ENCODE measurements around the gene RPRD2.

The RPRD2 gene

GRCh38 chr1:150472601-150473200 is 108.8 kb downstream of the RPRD2 start:
- no peak for DNase-seq (ENCODE audit: low read depth)

GRCh38 chr1:150473659-150474058 is 109.7 kb downstream of the RPRD2 start:
- no peak for DNase-seq (ENCODE audit: low read depth)

- no peak for DNase-seq (ENCODE audit: low read depth)
These were observed 110.9 kb downstream of the RPRD2 start for GRCh38 chr1:150474869-150475268.

- no peak for DNase-seq (ENCODE audit: low read depth)
These were observed 112.8 kb downstream of the RPRD2 start for GRCh38 chr1:150476754-150477153.

DNA sequence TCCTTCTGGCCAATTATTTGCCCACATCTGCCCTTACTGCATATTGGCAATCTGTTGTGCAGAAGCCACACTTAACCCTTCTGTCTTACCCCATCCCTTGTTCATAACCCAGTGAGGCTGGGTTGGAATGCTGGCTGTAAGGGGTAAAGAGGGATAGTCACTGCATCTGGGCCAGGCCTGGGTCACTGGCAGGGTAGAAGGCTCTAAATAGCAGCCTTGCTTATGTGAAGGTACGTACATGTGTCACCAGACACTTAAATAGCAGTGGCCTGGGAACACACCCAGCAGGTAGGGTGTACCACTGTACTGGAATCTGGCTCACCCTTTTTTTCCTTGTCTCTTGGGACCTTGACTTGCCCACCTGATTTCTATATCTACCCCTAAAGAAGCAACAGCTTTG is 113.4 kb downstream of the RPRD2 start:
- DNase-seq (ENCODE audit: low read depth): no peak

GRCh38 chr1:150477733-150478132 is 113.8 kb downstream of the RPRD2 start:
- no peak for DNase-seq (ENCODE audit: low read depth)

DNA sequence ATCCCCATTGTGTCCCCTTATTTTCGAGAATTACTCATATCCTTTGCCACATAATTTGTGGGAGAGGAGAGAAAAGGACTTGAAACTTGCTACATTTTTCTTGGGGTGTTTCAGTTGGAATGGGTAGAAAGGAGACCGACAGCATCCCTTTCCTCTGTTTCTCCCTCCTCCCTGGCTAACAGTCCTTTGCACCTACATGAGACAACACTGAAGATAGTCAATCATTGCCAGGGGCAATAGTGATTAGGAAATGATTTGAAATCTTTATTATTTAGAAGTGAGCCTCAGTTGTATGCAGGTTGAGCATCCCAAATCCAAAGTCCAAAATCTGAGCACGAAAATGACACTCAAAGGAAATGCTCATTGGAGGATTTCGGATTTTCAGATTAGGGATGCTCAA is 115.4 kb downstream of the RPRD2 start:
- no peak for DNase-seq (ENCODE audit: low read depth)

- DNase-seq (ENCODE audit: low read depth): no peak
These were observed 116.0 kb downstream of the RPRD2 start for GRCh38 chr1:150479927-150480352.

DNA sequence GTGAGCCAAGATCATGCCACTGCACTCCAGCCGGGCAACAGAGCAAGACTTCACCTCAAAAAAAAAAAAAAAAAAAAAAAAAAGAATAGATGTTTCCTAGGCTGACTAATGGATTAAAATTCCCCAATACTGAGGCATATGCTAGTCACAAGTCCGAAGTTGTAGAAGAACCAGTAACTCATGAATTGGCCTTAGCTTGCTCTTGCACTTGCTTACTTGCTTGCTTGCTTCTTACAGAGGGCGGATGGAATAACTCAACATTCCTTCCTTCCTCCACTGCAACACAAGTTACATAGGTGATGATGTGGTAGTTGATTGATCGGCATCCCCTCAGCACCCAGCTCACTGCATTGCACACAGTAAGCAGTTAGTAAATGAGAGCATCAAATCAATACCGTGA is 120.5 kb downstream of the RPRD2 start:
- DNase-seq (ENCODE audit: low read depth): no peak

DNA sequence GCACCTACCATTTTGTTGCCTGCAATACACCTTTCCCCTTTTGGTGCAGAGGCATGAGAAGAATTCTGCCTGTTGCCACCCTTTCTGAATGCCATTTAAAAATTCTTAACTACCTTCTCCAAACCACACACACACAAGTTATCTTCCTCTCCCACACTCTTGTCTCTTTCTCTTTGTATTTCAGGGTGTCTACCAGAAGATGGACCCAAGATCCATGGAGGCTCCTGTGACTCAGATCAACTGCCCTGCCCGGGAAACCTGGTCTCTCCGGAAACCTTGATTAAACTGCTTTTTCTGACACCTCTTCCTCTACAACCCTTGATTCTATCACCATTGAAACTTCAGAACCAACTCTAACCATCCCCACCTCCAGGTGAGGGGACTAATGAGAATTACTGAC is 120.9 kb downstream of the RPRD2 start:
- DNase-seq (ENCODE audit: low read depth): no peak

DNA sequence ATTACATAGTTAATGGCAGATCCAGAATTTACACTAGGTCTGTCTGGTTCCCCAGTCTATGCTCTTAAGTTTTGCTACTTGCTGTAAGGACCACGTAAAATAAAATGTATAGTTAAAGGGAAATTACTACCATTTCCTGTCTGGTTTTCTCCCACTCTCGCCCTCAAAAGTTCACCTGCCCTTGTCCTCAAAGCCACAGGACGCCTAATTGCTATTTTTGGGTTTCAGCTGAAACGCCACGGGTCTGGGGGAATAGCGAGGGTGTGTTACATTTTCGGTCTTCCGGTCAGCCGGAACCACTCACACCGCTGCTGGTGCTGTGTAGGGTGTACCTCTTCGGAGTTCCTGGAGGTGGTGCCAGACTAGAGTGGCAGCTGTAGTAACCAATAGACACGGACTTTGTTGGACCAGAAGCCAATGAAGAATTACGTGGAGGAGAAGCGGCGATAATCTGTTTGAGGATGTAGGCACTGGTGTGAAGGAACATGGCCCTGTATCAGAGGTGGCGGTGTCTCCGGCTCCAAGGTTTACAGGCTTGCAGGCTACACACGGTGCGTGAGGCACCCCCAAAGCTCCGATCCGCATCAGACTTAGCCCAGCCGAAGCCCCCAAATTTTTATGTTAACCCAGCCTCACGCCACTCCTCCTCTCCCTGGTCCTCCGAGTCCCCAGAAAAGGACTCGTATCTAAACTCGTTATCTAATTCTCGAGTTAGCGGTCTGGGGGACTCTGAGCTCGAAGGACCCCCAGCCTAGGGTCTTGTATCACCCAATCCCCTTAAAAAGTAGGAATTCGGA is 123.2 kb downstream of the RPRD2 start, which contains the start of gene TARS2:
TARS2 (plus strand) TSS at position 454 of the 797 bp plus-strand sequence; CDS start at position 486, 32 bp downstream.
- DNase-seq (ENCODE audit: low read depth): peak; percentile 98

DNA sequence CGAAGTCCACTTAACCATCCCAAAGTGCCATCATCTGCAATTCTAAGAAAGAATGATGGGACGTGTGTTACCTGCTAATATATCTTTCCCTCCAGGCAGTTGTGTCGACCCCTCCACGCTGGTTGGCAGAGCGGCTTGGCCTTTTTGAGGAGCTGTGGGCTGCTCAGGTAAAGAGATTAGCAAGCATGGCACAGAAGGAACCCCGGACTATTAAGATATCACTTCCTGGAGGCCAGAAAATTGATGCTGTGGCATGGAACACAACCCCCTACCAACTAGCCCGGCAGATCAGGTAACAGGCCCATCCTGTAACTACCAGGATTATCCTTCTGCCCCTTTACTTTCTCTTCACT is 123.8 kb downstream of the RPRD2 start:
- DNase-seq (ENCODE audit: low read depth): no peak

DNA sequence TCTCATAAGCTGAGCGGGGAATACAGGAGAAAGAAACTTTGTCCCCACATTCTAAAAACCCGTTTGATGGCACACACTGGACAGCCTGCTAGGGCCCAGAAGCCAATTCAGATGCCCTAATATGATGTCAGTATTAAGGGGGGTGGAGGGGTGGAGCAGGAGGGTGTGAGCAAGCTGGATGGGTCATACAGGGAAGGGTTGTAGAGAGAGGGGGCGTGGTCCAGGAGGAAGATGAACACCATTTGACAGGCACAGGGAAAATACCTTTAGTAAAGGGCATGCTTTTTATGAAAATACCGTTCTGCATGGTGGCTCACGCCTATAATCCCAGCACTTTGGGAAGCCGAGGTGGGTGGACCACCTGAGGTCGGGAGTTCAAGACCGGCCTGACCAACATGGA is 129.2 kb downstream of the RPRD2 start:
- no peak for DNase-seq (ENCODE audit: low read depth)

DNA sequence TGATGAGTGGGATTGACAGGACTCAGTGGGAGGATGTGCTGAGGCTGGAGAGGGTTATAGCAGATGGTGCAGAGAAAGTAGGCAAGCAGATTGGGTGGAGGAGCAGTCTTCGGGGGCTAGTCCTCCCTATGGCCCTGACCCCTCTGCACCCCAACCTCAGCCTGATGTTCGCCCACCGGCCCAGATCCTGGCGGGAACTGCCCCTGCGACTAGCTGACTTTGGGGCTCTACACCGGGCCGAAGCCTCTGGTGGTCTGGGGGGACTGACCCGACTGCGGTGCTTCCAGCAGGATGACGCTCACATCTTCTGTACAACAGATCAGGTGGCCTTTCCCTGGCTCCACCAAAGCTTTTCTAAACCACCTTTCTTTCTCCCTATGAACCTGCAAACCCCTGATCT is 134.4 kb downstream of the RPRD2 start:
- DNase-seq (ENCODE audit: low read depth): no peak

GRCh38 chr1:150505431-150505830 is 141.5 kb downstream of the RPRD2 start:
- DNase-seq (ENCODE audit: low read depth): no peak

DNA sequence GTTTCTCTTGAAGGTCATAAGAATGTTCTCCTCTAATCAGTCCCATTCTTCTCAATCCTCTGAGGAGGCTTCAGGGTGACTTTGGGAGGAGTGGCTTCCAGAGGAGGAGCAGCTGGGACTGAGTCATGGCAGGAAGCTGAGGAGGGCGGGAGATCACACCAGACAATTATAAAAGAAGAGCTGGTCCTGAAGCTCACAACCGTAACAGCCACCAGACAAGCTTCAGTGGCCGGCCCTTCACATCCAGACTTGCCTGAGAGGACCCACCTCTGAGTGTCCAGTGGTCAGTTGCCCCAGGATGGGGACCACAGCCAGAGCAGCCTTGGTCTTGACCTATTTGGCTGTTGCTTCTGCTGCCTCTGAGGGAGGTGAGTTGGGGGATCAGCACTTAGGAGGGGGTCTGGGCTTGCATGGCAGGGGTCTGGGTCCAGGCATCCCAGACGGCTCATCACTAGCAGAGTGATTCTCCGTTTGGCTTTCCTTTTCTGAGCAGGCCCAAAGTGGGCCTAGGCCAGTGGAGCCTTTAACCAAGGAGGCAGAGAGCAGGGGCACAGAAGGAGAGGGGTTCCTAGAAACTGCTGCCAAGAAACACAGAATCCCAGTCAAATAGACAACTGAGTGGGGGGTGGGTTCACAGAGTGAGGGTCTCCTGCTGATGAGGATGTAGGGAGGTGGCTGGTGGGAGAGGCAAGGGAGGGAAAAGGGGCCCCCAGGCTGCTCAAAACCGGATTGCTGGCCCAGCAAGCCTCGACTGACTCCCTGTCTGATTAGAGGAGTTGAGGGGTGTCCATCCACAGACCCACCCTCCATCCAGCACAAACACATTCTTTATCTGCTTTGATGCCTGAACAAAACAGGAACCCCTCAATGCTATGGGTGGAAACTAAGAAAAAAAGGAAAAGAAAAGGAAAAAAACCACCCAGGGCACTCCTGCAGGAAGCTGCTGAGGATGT is 144.2 kb downstream of the RPRD2 start, which contains the start of gene ECM1:
ECM1 (plus strand) TSS at position 198 of the 953 bp plus-strand sequence; CDS start at position 299, 101 bp downstream.
- DNase-seq (ENCODE audit: low read depth): no peak

DNA sequence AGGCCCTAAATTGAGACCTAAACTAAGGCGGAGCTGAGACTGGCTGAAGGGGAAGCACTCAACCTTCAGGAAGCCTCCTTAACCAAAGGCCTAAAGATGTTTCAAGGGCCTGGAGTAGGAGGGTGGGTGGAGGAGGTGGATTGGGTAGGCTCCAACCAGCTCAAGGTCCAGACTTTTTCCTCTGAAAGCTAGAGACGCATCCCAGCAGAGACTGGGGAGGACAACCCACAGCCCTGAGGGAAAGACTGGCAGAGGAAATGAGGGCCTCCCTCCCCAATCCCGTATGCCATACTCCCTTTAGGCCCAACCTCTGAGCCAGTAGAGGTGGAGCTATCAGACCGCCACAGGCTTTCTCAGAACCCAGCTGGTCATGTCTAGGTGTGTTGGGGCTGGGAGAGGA is 145.0 kb downstream of the RPRD2 start:
- no peak for DNase-seq (ENCODE audit: low read depth)

DNA sequence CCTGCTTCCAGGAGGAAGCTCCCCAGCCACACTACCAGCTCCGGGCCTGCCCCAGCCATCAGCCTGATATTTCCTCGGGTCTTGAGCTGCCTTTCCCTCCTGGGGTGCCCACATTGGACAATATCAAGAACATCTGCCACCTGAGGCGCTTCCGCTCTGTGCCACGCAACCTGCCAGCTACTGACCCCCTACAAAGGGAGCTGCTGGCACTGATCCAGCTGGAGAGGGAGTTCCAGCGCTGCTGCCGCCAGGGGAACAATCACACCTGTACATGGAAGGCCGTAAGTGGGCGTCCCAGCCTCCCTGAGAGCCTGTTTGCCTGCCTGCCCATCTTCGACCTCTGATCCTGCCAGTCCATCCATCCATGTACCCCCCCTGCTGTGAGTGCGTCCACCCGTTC is 147.6 kb downstream of the RPRD2 start:
- no peak for DNase-seq (ENCODE audit: low read depth)

DNA sequence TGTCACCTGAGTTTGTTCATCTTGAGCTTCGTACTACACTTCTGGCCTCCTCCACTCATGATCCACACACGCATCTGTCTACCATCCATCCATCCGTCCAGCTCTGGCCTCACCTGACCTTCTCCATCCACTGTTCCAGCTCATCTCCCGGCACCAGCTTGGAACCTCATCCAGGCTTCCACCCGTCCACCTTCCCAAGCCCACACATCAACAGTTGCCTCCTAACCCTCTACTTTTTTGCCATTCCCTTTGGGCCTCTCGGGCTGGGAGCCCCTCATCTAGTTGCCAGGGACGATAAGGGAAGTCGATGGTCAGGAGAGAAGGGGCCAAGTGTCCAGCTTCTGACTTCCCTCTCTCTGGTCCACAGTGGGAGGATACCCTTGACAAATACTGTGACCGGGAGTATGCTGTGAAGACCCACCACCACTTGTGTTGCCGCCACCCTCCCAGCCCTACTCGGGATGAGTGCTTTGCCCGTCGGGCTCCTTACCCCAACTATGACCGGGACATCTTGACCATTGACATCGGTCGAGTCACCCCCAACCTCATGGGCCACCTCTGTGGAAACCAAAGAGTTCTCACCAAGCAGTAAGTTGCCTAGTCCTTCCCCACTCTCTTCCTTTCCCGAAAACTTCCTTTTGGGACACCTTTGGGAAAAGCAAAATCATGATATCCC is 148.2 kb downstream of the RPRD2 start:
- DNase-seq (ENCODE audit: low read depth): no peak

- DNase-seq (ENCODE audit: low read depth): no peak
These were observed 148.9 kb downstream of the RPRD2 start for GRCh38 chr1:150512846-150513245.

GRCh38 chr1:150513351-150513791 is 149.4 kb downstream of the RPRD2 start:
- DNase-seq (ENCODE audit: low read depth): no peak

- no peak for DNase-seq (ENCODE audit: low read depth)
These were observed 150.3 kb downstream of the RPRD2 start for GRCh38 chr1:150514260-150514659.
